Endodermal cell (in vitro differentiated cells): ENCODE data around the gene ATG101. TPM values are rescaled to one million over a fixed set of nuclear protein-coding genes. Genes with fewer than 3 reads are reported as not detected.

ENCODE experiments used
- DNase-seq: peaks from one replicate; pipeline ENCODE4 v3.0.0-alpha.2; 2017
- H3K27ac ChIP-seq: 2 replicates; pipeline ENCODE4 v1.5.1; 2013; ENCODE audit warnings: mild to moderate bottlenecking, low read depth, low read length, moderate library complexity
- H3K27me3 ChIP-seq: 2 replicates; pipeline ENCODE4 v1.6.1; 2013; ENCODE audit warnings: mild to moderate bottlenecking, low read length, moderate library complexity; ENCODE audit not compliant: insufficient read depth, control insufficient read depth, poor library complexity, severe bottlenecking
- H3K36me3 ChIP-seq: 2 replicates; pipeline ENCODE4 v1.7.0; 2013; ENCODE audit warnings: mild to moderate bottlenecking, low read length, moderate library complexity; ENCODE audit not compliant: control insufficient read depth, insufficient read depth
- H3K4me1 ChIP-seq: one replicate; pipeline ENCODE4 v1.7.0; 2013; ENCODE audit warnings: low read length; ENCODE audit not compliant: control insufficient read depth, insufficient read depth
- H3K4me3 ChIP-seq: 2 replicates; pipeline ENCODE4 v1.5.1; 2013; ENCODE audit warnings: mild to moderate bottlenecking, low read length, moderate library complexity
- H3K9ac ChIP-seq: 2 replicates; pipeline ENCODE4 v1.6.1; 2013; ENCODE audit warnings: mild to moderate bottlenecking, low read length, moderate library complexity; ENCODE audit not compliant: poor library complexity, severe bottlenecking; ENCODE audit errors: extremely low read depth
- H3K9me3 ChIP-seq: 2 replicates; pipeline ENCODE4 v1.6.1; 2013; ENCODE audit warnings: mild to moderate bottlenecking, low read length, moderate library complexity; ENCODE audit not compliant: control insufficient read depth
- H3K27ac Mint-ChIP-seq: 2 replicates; pipeline ENCODE4 v1.8.0; 2020; ENCODE audit warnings: mixed read lengths
- H3K27me3 Mint-ChIP-seq: 2 replicates; pipeline ENCODE4 v1.8.0; 2021; ENCODE audit warnings: mild to moderate bottlenecking, mixed read lengths; ENCODE audit not compliant: insufficient read depth
- H3K36me3 Mint-ChIP-seq: 2 replicates; pipeline ENCODE4 v1.8.0; 2020; ENCODE audit warnings: low read depth, mixed read lengths
- H3K4me1 Mint-ChIP-seq: 2 replicates; pipeline ENCODE4 v1.8.0; 2020; ENCODE audit warnings: mixed read lengths
- H3K4me3 Mint-ChIP-seq: 2 replicates; pipeline ENCODE4 v1.8.0; 2020; ENCODE audit warnings: mild to moderate bottlenecking, moderate library complexity, mixed read lengths
- H3K9me3 Mint-ChIP-seq: 2 replicates; pipeline ENCODE4 v1.8.0; 2020; ENCODE audit warnings: mild to moderate bottlenecking, mixed read lengths
- CTCF ChIP-seq: fragments of 200-600 bp; sonication (generic); conservative IDR thresholded peaks from 2 replicates; pipeline ENCODE4 v1.5.0; 2021; ENCODE audit warnings: antibody characterized with exemption, mild to moderate bottlenecking
- WGBS, 2 experiments: methylation state at CpG; one replicate each; pipeline versions ENCODE4 v1.1.5 to v1.1.7; 2013; ENCODE audit warnings: missing lambda C conversion rate in 2 of 2, mixed read lengths in 1 of 2; ENCODE audit not compliant: insufficient coverage in 1 of 2, insufficient read length in 1 of 2; 5-methylcytosine and 5-hydroxymethylcytosine counted together
- total RNA-seq, 2 donors: library from RNA; stranded (reverse); fragmentation: NEBNext Ultra II Directional in 1 of 2; extraction: Animal tissue kit (Norgen Biotek cat#: 25700) in 1 of 2; gene quantifications; 2 replicates in 1 of 2; 3 replicates in 1 of 2; pipeline ENCODE4 v1.2.1, GENCODE V29; 2021

Gene ATG101
- total RNA-seq, 2 donors from 2014 or later, result 32.1 TPM

- Mint-ChIP-seq H3K9me3 (no peaks in the 10 kb centered on the region), H3K27ac (no peak overlapping the region), H3K4me1 (no peaks in the 10 kb centered on the region), H3K4me3 (no peak overlapping the region), H3K27me3 (no peaks in the 10 kb centered on the region), H3K36me3 (peaks cover 18% of the 10 kb centered on the region)
- Histone ChIP-seq H3K27ac (no peak overlapping the region), H3K27me3 (no peaks in the 10 kb centered on the region), H3K9ac (no peak overlapping the region), H3K4me3 (no peak overlapping the region), H3K36me3 (peaks cover 21% of the 10 kb centered on the region), H3K4me1 (no peaks in the 10 kb centered on the region), H3K9me3 (no peaks in the 10 kb centered on the region)
- TF ChIP-seq CTCF, result no peak
- 89 to 92% methylated on average over 9 to 14 of the region's 14 CpGs for WGBS, 2 experiments
- no peak for DNase-seq
Observed at GRCh38 chr12:52057638-52058576, 11.9 kb upstream of the ATG101 start.

- DNase-seq, result no peak
- no peak overlapping the region for H3K27ac Mint-ChIP-seq
- H3K27me3 Mint-ChIP-seq, result peaks cover 2% of the 10 kb centered on the region
- H3K27me3 ChIP-seq, result no peaks in the 10 kb centered on the region
- no peak overlapping the region for H3K27ac ChIP-seq
- H3K9me3 Mint-ChIP-seq, result no peaks in the 10 kb centered on the region
- H3K4me1 Mint-ChIP-seq, result peaks cover 3% of the 10 kb centered on the region
- H3K36me3 ChIP-seq, result peaks cover 21% of the 10 kb centered on the region
- WGBS, 2 experiments, result 89 to 95% methylated on average over 9 to 24 of the region's 25 CpGs
- peaks cover 18% of the 10 kb centered on the region for H3K36me3 Mint-ChIP-seq
- no peak for TF ChIP-seq CTCF
- no peaks in the 10 kb centered on the region for H3K4me1 ChIP-seq
- no peak overlapping the region for H3K9ac ChIP-seq
- H3K4me3 Mint-ChIP-seq, result no peak overlapping the region
- no peaks in the 10 kb centered on the region for H3K9me3 ChIP-seq
- no peak overlapping the region for H3K4me3 ChIP-seq
Observed at GRCh38 chr12:52058631-52059361, 11.0 kb upstream of the ATG101 start.

- H3K36me3 Mint-ChIP-seq, result peaks cover 18% of the 10 kb centered on the region
- H3K9me3 ChIP-seq, result no peaks in the 10 kb centered on the region
- H3K27me3 ChIP-seq, result no peaks in the 10 kb centered on the region
- H3K9me3 Mint-ChIP-seq, result no peaks in the 10 kb centered on the region
- H3K27me3 Mint-ChIP-seq, result peaks cover 6% of the 10 kb centered on the region
- DNase-seq, result no peak
- no peak overlapping the region for H3K9ac ChIP-seq
- TF ChIP-seq CTCF, result no peak
- H3K4me3 Mint-ChIP-seq, result no peak overlapping the region
- no peak overlapping the region for H3K27ac ChIP-seq
- peaks cover 20% of the 10 kb centered on the region for H3K36me3 ChIP-seq
- no peak overlapping the region for H3K27ac Mint-ChIP-seq
- 89% methylated on average over 9 to 11 of the region's 12 CpGs for WGBS, 2 experiments
- H3K4me3 ChIP-seq, result no peak overlapping the region
- no peaks in the 10 kb centered on the region for H3K4me1 ChIP-seq
- peaks cover 4% of the 10 kb centered on the region for H3K4me1 Mint-ChIP-seq
Observed at GRCh38 chr12:52059582-52060497, 9.9 kb upstream of the ATG101 start.
